Measurements from ENCODE around the gene ETNK1.

ETNK1 gene

DNA sequence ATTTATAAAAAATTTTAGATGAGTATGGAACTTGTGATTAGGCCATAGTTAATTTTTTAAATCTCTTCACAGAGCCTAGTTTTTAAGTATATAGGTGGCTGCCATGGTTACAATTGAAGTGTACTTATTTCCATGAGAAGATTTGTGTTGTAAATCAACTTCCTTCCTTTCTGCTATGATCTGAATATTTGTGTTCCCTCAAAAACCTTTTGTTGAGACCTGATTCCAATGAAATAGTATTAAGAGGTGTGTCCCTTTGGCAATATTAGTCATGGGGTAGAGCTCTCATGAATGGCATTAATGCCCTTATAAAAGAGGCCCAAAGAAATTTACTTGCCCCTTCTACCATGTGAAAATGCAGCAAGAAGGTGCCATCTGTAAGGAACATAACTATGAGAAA is 28.8 kb downstream of the ETNK1 start:
- TF ChIP-seq EZH2 (IDR thresholded peaks at IDR 0.05; ENCODE audit: borderline replicate concordance, low read length) (no peak), CTCF (IDR thresholded peaks at IDR 0.05; ENCODE audit: low read length) (no peak)
- H3K9me3 ChIP-seq (ENCODE audit: low read length) = no peaks in the 10 kb centered on the region
- no peak overlapping the region for H3K9ac ChIP-seq (ENCODE audit: low read length)
- H4K20me1 ChIP-seq (ENCODE audit: insufficient read depth, low read length) = no peaks in the 10 kb centered on the region
- H2AFZ ChIP-seq (ENCODE audit: low read length) = no peak overlapping the region
- H3K4me1 ChIP-seq (ENCODE audit: insufficient read depth, low read length, severe bottlenecking) = no peaks in the 10 kb centered on the region
- no peak overlapping the region for H3K4me2 ChIP-seq (ENCODE audit: low read length)
- peaks cover 18% of the 10 kb centered on the region for H3K36me3 ChIP-seq (ENCODE audit: insufficient read depth, low read length)
- no peak overlapping the region for H3K27ac ChIP-seq (ENCODE audit: low read depth, low read length, poor library complexity, severe bottlenecking)
- peaks cover 18% of the 10 kb centered on the region for H3K79me2 ChIP-seq (ENCODE audit: insufficient read depth, low read length)
- H3K4me3 ChIP-seq (ENCODE audit: low read depth, low read length, poor library complexity, severe bottlenecking) = no peak overlapping the region
- H3K9me2 ChIP-seq (ENCODE audit: low read depth, low read length) = no peaks in the 10 kb centered on the region
- no peaks in the 10 kb centered on the region for H3K27me3 ChIP-seq (ENCODE audit: insufficient read depth, low read length)
- H3F3A ChIP-seq (ENCODE audit: insufficient read depth, low read length) = no peaks in the 10 kb centered on the region

DNA sequence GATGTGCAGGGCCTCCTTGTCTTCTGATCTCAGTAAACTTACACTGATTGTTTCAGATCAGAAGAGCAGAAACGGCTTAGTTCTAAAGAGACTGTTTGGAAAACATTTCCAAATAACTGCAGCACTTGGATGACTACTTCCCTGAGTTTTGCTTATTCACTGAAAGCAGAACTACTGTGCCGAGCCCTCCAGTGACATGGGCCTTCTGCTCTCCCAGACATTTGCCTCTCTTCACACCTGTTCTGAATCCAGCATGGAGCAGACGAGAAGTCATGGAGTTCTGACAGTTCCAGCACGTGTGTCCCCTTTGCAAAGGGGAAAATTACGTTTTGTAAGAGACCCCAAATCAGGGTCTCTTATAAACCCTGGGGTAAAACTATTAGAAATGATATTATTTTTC is 31.4 kb downstream of the ETNK1 start:
- Histone ChIP-seq H3K79me2 (ENCODE audit: insufficient read depth, low read length) (peaks cover 18% of the 10 kb centered on the region), H3K4me2 (ENCODE audit: low read length) (no peak overlapping the region), H3K4me3 (ENCODE audit: low read depth, low read length, poor library complexity, severe bottlenecking) (no peak overlapping the region), H3K4me1 (ENCODE audit: insufficient read depth, low read length, severe bottlenecking) (no peaks in the 10 kb centered on the region), H3K36me3 (ENCODE audit: insufficient read depth, low read length) (peaks cover 30% of the 10 kb centered on the region), H4K20me1 (ENCODE audit: insufficient read depth, low read length) (no peaks in the 10 kb centered on the region), H3K27ac (ENCODE audit: low read depth, low read length, poor library complexity, severe bottlenecking) (no peak overlapping the region), H3F3A (ENCODE audit: insufficient read depth, low read length) (no peaks in the 10 kb centered on the region), H3K27me3 (ENCODE audit: insufficient read depth, low read length) (no peaks in the 10 kb centered on the region), H3K9me2 (ENCODE audit: low read depth, low read length) (no peaks in the 10 kb centered on the region), H2AFZ (ENCODE audit: low read length) (no peak overlapping the region), H3K9me3 (ENCODE audit: low read length) (no peaks in the 10 kb centered on the region), H3K9ac (ENCODE audit: low read length) (no peak overlapping the region)
- TF ChIP-seq EZH2 (IDR thresholded peaks at IDR 0.05; ENCODE audit: borderline replicate concordance, low read length) (no peak), CTCF (IDR thresholded peaks at IDR 0.05; ENCODE audit: low read length) (no peak)

DNA sequence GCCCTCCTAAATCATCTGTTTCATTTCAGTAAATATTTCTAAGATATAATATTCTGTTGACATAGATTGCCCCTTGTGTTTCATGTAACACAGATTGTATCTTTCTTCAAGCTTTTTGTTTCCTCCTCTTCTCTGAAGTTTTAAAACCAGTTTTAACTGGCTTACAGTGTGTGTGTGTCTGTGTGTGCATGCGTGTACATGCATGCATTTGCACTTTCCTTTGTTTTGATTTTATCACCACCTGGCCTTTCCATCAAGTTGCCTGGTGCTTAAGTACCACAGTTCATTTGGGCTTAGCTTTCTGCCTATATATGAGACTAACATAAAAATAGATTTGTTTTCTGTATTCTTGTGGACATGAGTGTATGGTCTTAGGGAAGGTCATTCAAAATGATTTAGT is 31.9 kb downstream of the ETNK1 start:
- Histone ChIP-seq H3K36me3 (ENCODE audit: insufficient read depth, low read length) (peaks cover 30% of the 10 kb centered on the region), H3K27me3 (ENCODE audit: insufficient read depth, low read length) (no peaks in the 10 kb centered on the region), H3K9ac (ENCODE audit: low read length) (no peak overlapping the region), H3K79me2 (ENCODE audit: insufficient read depth, low read length) (peaks cover 18% of the 10 kb centered on the region), H3K9me3 (ENCODE audit: low read length) (no peaks in the 10 kb centered on the region), H3K4me3 (ENCODE audit: low read depth, low read length, poor library complexity, severe bottlenecking) (no peak overlapping the region), H3K27ac (ENCODE audit: low read depth, low read length, poor library complexity, severe bottlenecking) (no peak overlapping the region), H3K4me1 (ENCODE audit: insufficient read depth, low read length, severe bottlenecking) (no peaks in the 10 kb centered on the region), H3K9me2 (ENCODE audit: low read depth, low read length) (no peaks in the 10 kb centered on the region), H4K20me1 (ENCODE audit: insufficient read depth, low read length) (no peaks in the 10 kb centered on the region), H3K4me2 (ENCODE audit: low read length) (no peak overlapping the region), H2AFZ (ENCODE audit: low read length) (no peak overlapping the region), H3F3A (ENCODE audit: insufficient read depth, low read length) (no peaks in the 10 kb centered on the region)
- TF ChIP-seq EZH2 (IDR thresholded peaks at IDR 0.05; ENCODE audit: borderline replicate concordance, low read length) (no peak), CTCF (IDR thresholded peaks at IDR 0.05; ENCODE audit: low read length) (no peak)
